ENCODE data around the gene ARHGAP40.
A peak's percentile ranks its signal among the peaks of the same experiment; 100 is the strongest.

Gene ARHGAP40

GRCh38 chr20:38657390-38657789 is 55.8 kb downstream of the ARHGAP40 start:
- DNase-seq, result no peak

GRCh38 chr20:38658879-38659596 is 57.4 kb downstream of the ARHGAP40 start:
- DNase-seq, result no peak

- no peak for DNase-seq
Measured at GRCh38 chr20:38659597-38659880, 57.9 kb downstream of the ARHGAP40 start.

- no peak for DNase-seq
Measured at GRCh38 chr20:38660429-38660828, 58.8 kb downstream of the ARHGAP40 start.

- no peak for DNase-seq
Measured at GRCh38 chr20:38663660-38664059, 62.1 kb downstream of the ARHGAP40 start.

- DNase-seq, result no peak
Measured at GRCh38 chr20:38664284-38664683, 62.7 kb downstream of the ARHGAP40 start.

GRCh38 chr20:38665094-38665493 is 63.5 kb downstream of the ARHGAP40 start:
- no peak for DNase-seq

- no peak for DNase-seq
Measured at GRCh38 chr20:38665506-38666285, 64.1 kb downstream of the ARHGAP40 start.

GRCh38 chr20:38667417-38667956 is 65.9 kb downstream of the ARHGAP40 start:
- no peak for DNase-seq

- no peak for DNase-seq
Measured at GRCh38 chr20:38669688-38670087, 68.1 kb downstream of the ARHGAP40 start.

- DNase-seq, result no peak
Measured at GRCh38 chr20:38670786-38671185, 69.2 kb downstream of the ARHGAP40 start.

GRCh38 chr20:38671186-38671585 is 69.6 kb downstream of the ARHGAP40 start:
- DNase-seq, result no peak

GRCh38 chr20:38671701-38672292 is 70.2 kb downstream of the ARHGAP40 start:
- no peak for DNase-seq

- no peak for DNase-seq
Measured at GRCh38 chr20:38672504-38672903, 70.9 kb downstream of the ARHGAP40 start.

- no peak for DNase-seq
Measured at GRCh38 chr20:38673261-38673660, 71.7 kb downstream of the ARHGAP40 start.

GRCh38 chr20:38673725-38674091 is 72.1 kb downstream of the ARHGAP40 start:
- DNase-seq, result no peak

- peak; percentile 14 for DNase-seq
Measured at GRCh38 chr20:38674092-38674764, 72.6 kb downstream of the ARHGAP40 start.

- no peak for DNase-seq
Measured at GRCh38 chr20:38674765-38675133, 73.1 kb downstream of the ARHGAP40 start.

- no peak for DNase-seq
Measured at GRCh38 chr20:38676576-38676975, 75.0 kb downstream of the ARHGAP40 start.

GRCh38 chr20:38680500-38681306 is 79.1 kb downstream of the ARHGAP40 start:
- peak; percentile 38 for DNase-seq

GRCh38 chr20:38685271-38685670 is 83.7 kb downstream of the ARHGAP40 start:
- DNase-seq, result no peak

GRCh38 chr20:38685853-38686473 is 84.4 kb downstream of the ARHGAP40 start:
- peak; percentile 27 for DNase-seq

All from MV-4-11 (cell line).